ENCODE measurements around the gene SNAPIN. TPM values are rescaled to one million over a fixed set of nuclear protein-coding genes. Genes with fewer than 3 reads are reported as not detected.
"Not testable (repeated sequence)": the region's sequence is repeated elsewhere in the genome, so short reads cannot be mapped to it uniquely, and the experiment has no call there.

The SNAPIN gene
- total RNA-seq, 6 experiments from 2014 or later, result 14.6 to 33.2 (median 18.0) TPM

DNA sequence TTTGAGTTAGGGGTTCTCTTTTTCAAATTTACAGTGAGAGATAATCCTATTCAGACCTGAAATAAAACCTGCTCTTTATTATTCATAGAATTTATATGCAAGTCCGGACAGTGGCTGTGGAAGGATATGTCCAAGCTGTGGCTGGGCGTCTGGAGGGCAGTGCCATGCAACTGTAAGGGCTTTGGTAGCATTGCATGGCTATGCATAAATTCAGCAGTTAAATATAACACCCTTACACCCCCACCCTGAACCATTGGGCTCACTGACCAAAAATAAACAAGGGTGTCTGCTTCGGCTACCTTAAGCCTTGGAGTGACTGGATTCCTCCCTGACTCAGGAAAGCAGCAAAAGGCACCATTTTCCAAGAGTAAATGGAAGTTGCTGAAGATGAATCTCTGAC, 19.2 kb upstream of the SNAPIN start:
- ATAC-seq, result no peak
- 89% methylated on average over 3 of the region's 3 CpGs for WGBS (ENCODE audit: insufficient coverage, low coverage, low lambda C conversion rate, missing lambda C conversion rate)
- intact Hi-C loops (cut with DNase I), result no loop called here

DNA sequence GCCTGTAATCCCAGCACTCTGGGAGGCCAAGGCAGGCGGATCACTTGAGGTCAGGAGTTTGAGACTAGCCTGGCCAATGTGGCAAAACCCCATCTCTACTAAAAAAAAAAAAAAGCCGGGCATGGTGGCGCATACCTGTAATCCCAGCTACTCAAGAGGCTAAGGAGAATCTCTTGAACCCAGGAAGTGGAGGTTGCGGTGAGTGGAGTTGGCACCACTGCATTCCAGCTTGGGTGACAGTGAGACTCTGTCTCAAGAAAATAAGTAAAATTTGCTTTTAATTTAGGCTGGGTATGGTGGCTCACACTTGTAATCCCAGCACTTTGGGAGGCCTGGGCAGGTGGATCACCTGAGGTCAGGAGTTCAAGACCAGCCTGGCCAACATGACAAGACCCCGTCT, 18.3 kb upstream of the SNAPIN start:
- not testable (repeated sequence) for DNase-seq, H3K9me3 ChIP-seq, H3K27ac ChIP-seq, ATAC-seq, H3K4me3 ChIP-seq, H3K27me3 ChIP-seq
- WGBS (ENCODE audit: insufficient coverage, low coverage, low lambda C conversion rate, missing lambda C conversion rate), result 89% methylated on average over 4 of the region's 5 CpGs
- Histone ChIP-seq H3K4me1 (peaks cover 0 to 24% (median 8%) of the 10 kb centered on the region in 4 donors), H3K36me3 (peaks cover 8 to 86% (median 62%) of the 10 kb centered on the region in 4 donors)
- intact Hi-C loops (cut with DNase I), result loop anchor here in 1 of 2 donors (10.0 kb wide), 1 partner anchor 65 kb away; no protein-coding TSS in a partner anchor

More for the DNA sequence above, 19.2 kb upstream of the SNAPIN start:
- Histone ChIP-seq H3K4me1 (peaks cover 0 to 25% (median 6%) of the 10 kb centered on the region in 4 donors), H3K27ac (no peak overlapping the region), H3K36me3 (peaks cover 8 to 77% (median 56%) of the 10 kb centered on the region in 4 donors), H3K27me3 (no peaks in the 10 kb centered on the region), H3K4me3 (no peak overlapping the region), H3K9me3 (no peaks in the 10 kb centered on the region)
- DNase-seq, result peak in 1 of 3 donors; percentile 2
- TF ChIP-seq POLR2A (IDR thresholded peaks at IDR 0.05), result no peak
- TF ChIP-seq, protein P1, sequence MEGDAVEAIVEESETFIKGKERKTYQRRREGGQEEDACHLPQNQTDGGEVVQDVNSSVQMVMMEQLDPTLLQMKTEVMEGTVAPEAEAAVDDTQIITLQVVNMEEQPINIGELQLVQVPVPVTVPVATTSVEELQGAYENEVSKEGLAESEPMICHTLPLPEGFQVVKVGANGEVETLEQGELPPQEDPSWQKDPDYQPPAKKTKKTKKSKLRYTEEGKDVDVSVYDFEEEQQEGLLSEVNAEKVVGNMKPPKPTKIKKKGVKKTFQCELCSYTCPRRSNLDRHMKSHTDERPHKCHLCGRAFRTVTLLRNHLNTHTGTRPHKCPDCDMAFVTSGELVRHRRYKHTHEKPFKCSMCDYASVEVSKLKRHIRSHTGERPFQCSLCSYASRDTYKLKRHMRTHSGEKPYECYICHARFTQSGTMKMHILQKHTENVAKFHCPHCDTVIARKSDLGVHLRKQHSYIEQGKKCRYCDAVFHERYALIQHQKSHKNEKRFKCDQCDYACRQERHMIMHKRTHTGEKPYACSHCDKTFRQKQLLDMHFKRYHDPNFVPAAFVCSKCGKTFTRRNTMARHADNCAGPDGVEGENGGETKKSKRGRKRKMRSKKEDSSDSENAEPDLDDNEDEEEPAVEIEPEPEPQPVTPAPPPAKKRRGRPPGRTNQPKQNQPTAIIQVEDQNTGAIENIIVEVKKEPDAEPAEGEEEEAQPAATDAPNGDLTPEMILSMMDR (IDR thresholded peaks at IDR 0.05), result no peak

DNA sequence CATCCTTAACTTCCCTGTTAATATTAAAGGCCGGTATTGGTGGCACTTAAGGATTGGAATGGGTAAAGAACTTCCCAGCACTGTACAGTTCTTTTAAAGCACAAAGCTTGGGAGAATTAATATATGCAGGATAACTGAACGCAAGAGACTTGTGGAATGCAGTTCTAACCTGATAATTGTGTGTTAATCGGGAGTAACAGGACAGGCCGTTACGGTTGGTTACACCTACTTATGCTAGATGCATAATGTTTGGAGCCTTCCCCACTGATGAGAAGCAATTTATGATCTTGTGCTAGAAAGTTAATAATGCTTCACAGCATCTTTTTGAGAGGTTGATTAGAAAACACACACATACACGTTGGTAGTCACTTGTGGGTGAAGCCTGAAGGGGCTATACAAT, 17.6 kb upstream of the SNAPIN start:
- H3K27me3 ChIP-seq, result no peaks in the 10 kb centered on the region
- 66% methylated on average over 6 of the region's 6 CpGs for WGBS (ENCODE audit: insufficient coverage, low coverage, low lambda C conversion rate, missing lambda C conversion rate)
- intact Hi-C loops (cut with DNase I), result loop anchor here in 1 of 2 donors (10.0 kb wide), 1 partner anchor 66 kb away; no protein-coding TSS in a partner anchor
- peaks cover 8 to 92% (median 68%) of the 10 kb centered on the region in 4 donors for H3K36me3 ChIP-seq
- H3K27ac ChIP-seq, result no peak overlapping the region
- ATAC-seq (no peak), DNase-seq (no peak)
- no peak overlapping the region for H3K4me3 ChIP-seq
- H3K9me3 ChIP-seq, result no peaks in the 10 kb centered on the region
- TF ChIP-seq, protein P1 (IDR thresholded peaks at IDR 0.05), result no peak
- TF ChIP-seq POLR2A (IDR thresholded peaks at IDR 0.05), result no peak
- peaks cover 0 to 18% (median 8%) of the 10 kb centered on the region in 4 donors for H3K4me1 ChIP-seq

DNA sequence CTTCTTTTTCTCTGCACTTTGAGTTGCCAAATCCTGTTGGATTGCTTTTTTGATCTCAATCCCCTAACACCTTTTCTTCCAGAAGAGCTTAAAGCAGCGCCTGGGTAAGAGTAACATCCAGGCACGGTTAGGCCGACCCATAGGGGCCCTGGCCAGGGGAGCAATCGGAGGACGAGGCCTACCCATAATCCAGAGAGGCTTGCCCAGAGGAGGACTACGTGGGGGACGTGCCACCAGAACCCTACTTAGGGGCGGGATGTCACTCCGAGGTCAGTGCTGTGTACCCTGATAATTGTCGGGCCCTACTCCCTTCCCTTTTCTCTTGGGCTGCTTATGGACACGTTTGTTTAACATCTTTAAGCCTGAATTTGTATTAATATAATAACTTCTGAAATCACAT, 16.3 kb upstream of the SNAPIN start:
- no peak for DNase-seq
- Histone ChIP-seq H3K36me3 (peaks cover 8 to 90% (median 66%) of the 10 kb centered on the region in 4 donors), H3K4me1 (peaks cover 0 to 16% (median 8%) of the 10 kb centered on the region in 4 donors), H3K27me3 (no peaks in the 10 kb centered on the region), H3K4me3 (no peak overlapping the region), H3K9me3 (no peaks in the 10 kb centered on the region), H3K27ac (no peak overlapping the region)
- intact Hi-C loops (cut with DNase I), result loop anchor here in 1 of 2 donors (10.0 kb wide), 1 partner anchor 67 kb away; no protein-coding TSS in a partner anchor
- TF ChIP-seq POLR2A (IDR thresholded peaks at IDR 0.05), result no peak
- TF ChIP-seq, protein P1 (IDR thresholded peaks at IDR 0.05), result no peak
- no peak for ATAC-seq
- 82% methylated on average over 11 of the region's 11 CpGs for WGBS (ENCODE audit: insufficient coverage, low coverage, low lambda C conversion rate, missing lambda C conversion rate)

DNA sequence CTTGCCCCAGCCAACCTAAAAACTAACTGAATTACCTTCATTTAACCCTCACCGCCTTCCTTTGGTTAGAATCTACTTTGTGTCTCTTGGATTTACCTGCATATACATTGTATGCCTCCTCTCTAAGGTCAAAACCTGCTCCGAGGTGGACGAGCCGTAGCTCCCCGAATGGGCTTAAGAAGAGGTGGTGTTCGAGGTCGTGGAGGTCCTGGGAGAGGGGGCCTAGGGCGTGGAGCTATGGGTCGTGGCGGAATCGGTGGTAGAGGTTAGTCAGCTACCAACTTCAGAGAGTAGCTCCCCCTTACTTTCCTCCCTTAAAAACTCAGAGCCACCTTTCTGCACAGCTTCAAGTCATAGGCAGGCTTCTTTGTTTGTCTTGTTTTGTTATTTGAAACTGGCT, 15.4 kb upstream of the SNAPIN start:
- H3K4me1 ChIP-seq, result peaks cover 0 to 16% (median 8%) of the 10 kb centered on the region in 4 donors
- intact Hi-C loops (cut with DNase I), result loop anchor here in 1 of 2 donors (10.0 kb wide), 1 partner anchor 68 kb away; no protein-coding TSS in a partner anchor
- no peak for DNase-seq

More for the DNA sequence above, 15.4 kb upstream of the SNAPIN start:
- no peaks in the 10 kb centered on the region for H3K27me3 ChIP-seq
- no peak for ATAC-seq
- no peak overlapping the region for H3K4me3 ChIP-seq
- 91% methylated on average over 11 of the region's 11 CpGs for WGBS (ENCODE audit: insufficient coverage, low coverage, low lambda C conversion rate, missing lambda C conversion rate)
- peaks cover 8 to 80% (median 61%) of the 10 kb centered on the region in 4 donors for H3K36me3 ChIP-seq
- no peaks in the 10 kb centered on the region for H3K9me3 ChIP-seq
- H3K27ac ChIP-seq, result no peak overlapping the region
- TF ChIP-seq, protein P1 (IDR thresholded peaks at IDR 0.05), result no peak
- no peak for TF ChIP-seq POLR2A (IDR thresholded peaks at IDR 0.05)

All from right lobe of liver (tissue), 6 donors.